Ramos (cell line): ENCODE data around the gene NFIC.
"Not testable (repeated sequence)": the region's sequence is repeated elsewhere in the genome, so short reads cannot be mapped to it uniquely, and the experiment has no call there.

Experiments
- in situ Hi-C: fragments of 300-500 bp; cut with MboI; formaldehyde crosslinking; loops from one replicate; pipeline ENCODE4 v1.14.3; 2022; ENCODE audit warnings: low sequenced_read_pairs; ENCODE audit not compliant: unreplicated experiment

Gene NFIC

GRCh38 chr19:3365836-3366752 is at the start of gene NFIC:
Gene NFIC, plus strand, starts transcription at chr19:3366583. Its CDS starts 54 bp downstream, at chr19:3366637.
- in situ Hi-C loops: no loop called here

DNA sequence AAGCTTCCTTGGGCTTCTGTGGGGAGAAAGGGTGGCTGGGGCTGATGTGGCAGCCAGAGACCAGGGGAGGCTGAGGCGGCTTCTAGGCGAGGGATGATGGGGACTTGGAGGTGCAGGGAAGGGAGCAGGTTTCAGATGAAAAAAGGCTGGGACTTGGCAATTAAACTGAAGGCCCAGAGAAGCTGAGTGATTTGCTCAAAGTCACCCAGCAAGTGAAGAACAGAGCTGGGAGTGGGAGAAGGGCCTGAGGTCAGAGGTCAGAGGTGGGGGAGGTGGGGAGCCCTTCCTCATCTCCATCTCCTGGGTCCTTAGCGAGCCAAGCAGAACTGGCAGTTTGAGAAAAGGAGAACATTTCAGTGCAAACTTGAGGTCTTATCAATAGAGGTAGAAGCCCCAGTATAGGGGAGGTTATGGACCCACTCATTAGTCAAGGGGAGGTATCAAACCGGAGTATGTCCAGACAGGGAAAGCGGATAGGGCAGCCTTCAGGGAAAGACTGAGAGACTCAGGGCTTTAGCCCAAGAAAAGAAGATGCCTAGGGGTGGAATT is 49.6 kb upstream of the NFIC start:
- in situ Hi-C loops: no loop called here

DNA sequence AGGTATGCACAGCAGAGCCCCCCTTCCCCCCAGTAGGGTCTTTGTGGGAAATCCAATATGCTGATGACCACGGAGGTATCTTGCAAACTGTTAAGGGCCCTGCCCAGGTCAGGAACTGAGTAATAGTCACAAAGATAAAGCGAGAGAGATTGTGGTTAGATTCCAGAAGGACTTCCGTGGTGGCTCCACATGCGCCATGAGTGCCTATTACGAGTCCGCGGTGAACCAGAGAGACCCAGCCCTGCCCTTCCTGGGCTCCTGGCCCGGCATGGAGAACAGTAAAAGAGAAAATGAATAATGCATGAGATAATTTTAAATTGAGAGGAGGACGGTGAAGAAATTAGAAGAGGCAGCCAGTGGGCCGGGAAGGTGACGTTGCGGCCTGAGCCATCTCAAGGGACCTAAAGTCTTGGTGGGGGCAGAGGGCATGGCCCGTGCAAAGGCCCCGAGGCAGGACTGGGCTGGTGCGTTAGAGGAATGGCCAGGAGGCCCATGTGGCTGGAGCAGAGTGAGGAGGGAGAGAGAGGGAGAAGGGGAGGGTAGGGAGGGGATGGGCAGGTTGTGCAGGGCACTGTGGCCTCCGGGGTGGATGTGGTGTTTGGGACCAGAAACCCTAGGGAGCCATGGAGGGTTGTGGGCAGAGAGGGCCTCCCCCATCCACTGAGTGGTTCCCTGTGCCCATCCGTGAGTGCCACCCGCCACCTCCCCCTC is 46.6 kb upstream of the NFIC start:
- in situ Hi-C loops: loop anchor here (10.0 kb wide), 1 partner anchor 115 kb away; no protein-coding TSS in a partner anchor

- in situ Hi-C loops: loop anchor here (10.0 kb wide), 1 partner anchor 114 kb away; no protein-coding TSS in a partner anchor
Observed at GRCh38 chr19:3320354-3320670, 46.1 kb upstream of the NFIC start.

DNA sequence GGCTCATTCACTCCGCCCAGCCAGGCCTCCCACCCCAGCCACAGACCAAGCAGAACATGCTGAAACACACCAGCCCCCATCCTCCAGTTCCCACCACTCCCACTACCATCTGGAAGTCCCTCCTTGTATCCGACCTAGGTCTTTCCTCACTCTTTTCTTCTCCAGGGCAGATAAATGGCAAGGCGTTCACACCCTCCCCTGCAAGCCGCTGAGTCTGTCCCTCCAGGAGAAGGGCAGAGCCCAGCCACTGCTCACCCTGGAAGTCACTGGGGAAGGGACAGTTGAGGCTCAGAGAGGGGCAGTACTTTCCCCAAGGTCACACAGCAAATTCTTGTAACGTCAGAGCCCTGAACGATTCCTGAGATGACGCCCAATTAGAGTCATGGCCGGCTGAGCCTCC is 45.5 kb upstream of the NFIC start:
- in situ Hi-C loops: loop anchor here (10.0 kb wide), 1 partner anchor 114 kb away; no protein-coding TSS in a partner anchor

- in situ Hi-C loops: loop anchor here (10.0 kb wide), 1 partner anchor 113 kb away; no protein-coding TSS in a partner anchor
Observed at GRCh38 chr19:3321696-3322095, 44.7 kb upstream of the NFIC start.

- in situ Hi-C loops: loop anchor here (10.0 kb wide), 1 partner anchor 112 kb away; no protein-coding TSS in a partner anchor
Observed at GRCh38 chr19:3322199-3322978, 44.0 kb upstream of the NFIC start.

- in situ Hi-C loops: loop anchor here (10.0 kb wide), 1 partner anchor 112 kb away; no protein-coding TSS in a partner anchor
Observed at GRCh38 chr19:3323026-3323425, 43.4 kb upstream of the NFIC start.

- in situ Hi-C loops: loop anchor here (10.0 kb wide), 1 partner anchor 111 kb away; no protein-coding TSS in a partner anchor
Observed at GRCh38 chr19:3323658-3324057, 42.7 kb upstream of the NFIC start.

DNA sequence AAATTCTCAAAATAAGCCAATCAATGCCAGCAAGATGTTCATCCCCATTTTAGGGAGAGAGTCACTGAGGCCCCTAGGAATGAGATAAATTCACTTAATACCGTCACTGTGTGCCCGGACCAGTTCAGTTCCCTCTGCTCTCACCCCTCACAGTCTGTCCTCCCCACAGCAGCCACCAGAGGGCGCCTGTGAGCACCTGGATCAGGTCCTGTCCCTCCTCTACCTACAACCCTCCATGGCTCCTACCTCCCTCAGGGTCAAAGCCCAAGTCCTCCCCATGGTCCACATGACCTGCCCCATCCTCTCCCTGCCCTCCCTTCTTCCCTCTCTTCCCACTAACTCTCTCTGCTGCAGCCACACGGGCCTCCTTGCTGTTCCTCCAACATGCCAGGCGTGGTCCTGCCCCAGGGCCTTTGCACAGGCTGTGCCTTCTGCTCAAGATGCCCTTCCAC is 42.0 kb upstream of the NFIC start:
- in situ Hi-C loops: loop anchor here (10.0 kb wide), 1 partner anchor 110 kb away; no protein-coding TSS in a partner anchor

DNA sequence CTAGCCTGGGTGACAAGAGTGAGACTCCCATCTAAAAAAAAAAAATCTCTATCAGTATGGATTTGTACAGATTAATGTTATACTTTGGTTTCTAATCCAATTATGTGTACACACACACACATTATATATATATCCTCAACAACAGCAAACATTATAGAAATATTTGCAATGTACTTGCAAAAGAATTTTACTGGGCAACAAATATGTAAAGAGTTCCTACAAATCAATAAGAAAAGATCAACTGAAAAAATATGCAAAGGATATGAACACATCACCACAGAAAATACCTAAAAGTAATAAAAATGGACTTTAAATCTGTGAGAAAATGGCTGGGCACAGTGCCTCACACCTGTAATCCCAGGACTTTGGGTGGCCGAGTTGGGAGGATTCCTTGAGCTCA is 40.9 kb upstream of the NFIC start:
- in situ Hi-C loops: loop anchor here (5.0 to 10.0 kb wide), 2 partner anchors 109 to 147 kb away; no protein-coding TSS in a partner anchor

DNA sequence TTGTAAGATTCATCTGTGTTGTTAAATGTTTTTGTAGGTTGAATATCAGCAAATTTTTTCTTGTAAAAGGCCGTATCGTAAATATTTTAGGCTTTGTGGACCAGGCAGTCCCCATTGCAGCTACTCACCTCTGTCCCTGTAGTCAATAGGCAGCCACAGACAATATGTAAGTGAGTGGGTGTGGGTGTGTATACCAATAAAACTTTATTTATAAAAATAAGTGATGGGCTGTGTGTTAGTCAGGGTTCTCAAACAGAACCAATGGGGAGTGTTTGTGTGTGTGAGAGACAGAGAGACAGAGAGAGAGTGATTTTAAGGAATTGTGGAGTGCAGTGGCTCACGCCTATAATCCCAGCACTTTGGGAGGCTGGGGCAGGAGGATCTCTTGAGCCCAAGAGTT is 37.6 kb upstream of the NFIC start:
- in situ Hi-C loops: loop anchor here (5.0 to 10.0 kb wide), 2 partner anchors 106 to 144 kb away; no protein-coding TSS in a partner anchor

- in situ Hi-C loops: no loop called here
Observed at GRCh38 chr19:3330047-3330446, 36.3 kb upstream of the NFIC start.

GRCh38 chr19:3332232-3332631 is 34.2 kb upstream of the NFIC start:
- in situ Hi-C loops: not testable (repeated sequence)

DNA sequence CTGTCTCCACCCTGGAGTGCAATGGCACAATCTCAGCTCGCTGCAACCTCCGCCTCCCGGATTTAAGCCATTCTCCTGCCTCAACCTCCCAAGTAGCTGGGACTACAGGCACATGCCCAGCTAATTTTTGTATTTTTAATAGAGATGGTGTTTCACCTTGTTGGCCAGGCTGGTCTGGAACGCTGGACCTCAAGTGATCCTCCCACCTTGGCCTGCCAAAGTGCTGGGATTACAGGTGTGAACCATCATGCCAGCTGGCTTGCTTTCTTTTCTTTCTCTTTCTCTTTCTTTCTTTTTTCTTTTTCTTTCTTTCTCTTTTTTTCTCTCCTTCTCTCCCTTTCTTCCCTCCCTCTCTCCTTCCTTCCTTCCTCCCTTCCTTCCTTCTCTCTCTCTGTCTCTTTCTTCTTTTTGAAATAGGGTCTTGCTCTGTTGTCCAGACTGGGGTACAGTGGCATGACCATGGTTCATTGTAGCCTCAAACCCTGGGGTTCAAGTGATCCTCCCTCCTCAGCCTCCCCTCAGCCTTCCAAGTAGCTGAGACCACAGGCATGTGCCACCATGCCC is 33.3 kb upstream of the NFIC start:
- in situ Hi-C loops: no loop called here

- in situ Hi-C loops: no loop called here
Observed at GRCh38 chr19:3333662-3334061, 32.7 kb upstream of the NFIC start.

- in situ Hi-C loops: not testable (repeated sequence)
Observed at GRCh38 chr19:3334749-3335430, 31.5 kb upstream of the NFIC start.

DNA sequence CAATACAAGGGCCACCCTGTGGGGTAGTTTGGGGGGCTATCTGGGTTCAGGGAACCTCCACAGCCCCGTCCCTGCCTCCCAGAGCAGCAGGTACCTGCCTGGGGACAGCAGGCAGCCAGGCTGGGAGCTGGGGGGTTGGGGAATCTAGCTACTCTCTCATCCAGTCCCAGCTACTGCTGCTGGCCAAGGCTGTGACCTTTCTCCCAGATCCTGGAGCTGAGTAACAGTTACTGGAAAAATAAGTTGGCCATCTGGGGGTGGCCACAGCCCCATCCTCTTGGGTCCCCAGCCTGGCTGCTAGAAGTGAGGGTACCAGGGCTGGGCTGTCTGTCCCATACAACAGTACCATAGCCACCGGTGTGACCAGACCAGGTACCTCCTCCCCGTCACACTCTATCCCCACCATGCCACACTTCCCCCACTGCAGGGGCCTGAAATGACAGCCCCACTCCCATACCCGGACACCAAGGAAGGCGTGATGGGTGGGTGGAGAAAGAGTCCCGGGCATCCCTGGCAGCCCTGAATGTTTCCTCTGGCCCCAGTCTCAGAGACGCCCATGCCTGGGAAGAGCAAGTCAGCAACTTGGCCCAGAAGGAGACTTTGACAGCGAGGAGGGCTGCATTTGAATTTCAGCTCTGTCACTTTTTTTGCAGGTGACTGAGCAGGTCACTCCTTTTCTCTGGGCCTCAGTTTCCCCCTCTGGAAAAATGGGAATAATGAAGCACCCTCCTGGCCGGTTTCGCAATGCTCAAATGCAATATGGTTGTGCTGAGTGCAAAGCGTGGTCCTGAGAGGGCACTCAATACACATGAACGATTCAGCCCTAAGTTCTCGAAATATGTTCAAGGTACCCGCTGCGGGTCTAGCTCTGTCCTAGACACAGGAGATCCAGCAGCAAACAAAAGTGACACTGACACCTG is 30.7 kb upstream of the NFIC start:
- in situ Hi-C loops: no loop called here
